ENCODE results near the gene LCN12.

Gene LCN12

DNA sequence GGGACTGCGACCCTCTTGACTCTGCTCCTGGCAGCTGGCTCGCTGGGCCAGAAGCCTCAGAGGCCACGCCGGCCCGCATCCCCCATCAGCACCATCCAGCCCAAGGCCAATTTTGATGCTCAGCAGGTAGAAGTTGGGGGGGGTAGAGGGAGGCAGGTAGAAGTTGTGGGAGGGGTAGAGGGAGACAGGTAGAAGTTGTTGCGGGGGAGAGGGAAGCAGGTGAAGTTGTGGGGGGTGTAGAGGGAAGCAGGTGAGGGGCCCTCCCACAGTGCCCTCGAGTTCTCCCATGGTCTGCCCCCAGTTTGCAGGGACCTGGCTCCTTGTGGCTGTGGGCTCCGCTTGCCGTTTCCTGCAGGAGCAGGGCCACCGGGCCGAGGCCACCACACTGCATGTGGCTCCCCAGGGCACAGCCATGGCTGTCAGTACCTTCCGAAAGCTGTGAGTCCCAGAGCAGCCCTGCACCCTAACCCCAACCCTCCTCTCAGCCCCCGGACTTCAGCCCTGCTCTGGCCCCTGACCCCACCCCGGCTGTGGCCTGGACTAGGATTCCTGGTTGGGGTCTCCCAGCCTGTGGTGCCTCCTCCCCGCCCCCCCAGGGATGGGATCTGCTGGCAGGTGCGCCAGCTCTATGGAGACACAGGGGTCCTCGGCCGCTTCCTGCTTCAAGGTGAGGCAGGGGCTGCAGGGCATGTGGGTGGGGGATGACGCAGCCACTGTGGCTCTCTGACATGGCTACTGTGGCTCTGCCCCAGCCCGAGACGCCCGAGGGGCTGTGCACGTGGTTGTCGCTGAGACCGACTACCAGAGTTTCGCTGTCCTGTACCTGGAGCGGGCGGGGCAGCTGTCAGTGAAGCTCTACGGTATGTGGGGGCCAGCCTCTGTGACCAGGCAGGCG lies 6.5 kb upstream of the LCN12 start:
- no peak for DNase-seq (ENCODE audit: low read depth)

DNA sequence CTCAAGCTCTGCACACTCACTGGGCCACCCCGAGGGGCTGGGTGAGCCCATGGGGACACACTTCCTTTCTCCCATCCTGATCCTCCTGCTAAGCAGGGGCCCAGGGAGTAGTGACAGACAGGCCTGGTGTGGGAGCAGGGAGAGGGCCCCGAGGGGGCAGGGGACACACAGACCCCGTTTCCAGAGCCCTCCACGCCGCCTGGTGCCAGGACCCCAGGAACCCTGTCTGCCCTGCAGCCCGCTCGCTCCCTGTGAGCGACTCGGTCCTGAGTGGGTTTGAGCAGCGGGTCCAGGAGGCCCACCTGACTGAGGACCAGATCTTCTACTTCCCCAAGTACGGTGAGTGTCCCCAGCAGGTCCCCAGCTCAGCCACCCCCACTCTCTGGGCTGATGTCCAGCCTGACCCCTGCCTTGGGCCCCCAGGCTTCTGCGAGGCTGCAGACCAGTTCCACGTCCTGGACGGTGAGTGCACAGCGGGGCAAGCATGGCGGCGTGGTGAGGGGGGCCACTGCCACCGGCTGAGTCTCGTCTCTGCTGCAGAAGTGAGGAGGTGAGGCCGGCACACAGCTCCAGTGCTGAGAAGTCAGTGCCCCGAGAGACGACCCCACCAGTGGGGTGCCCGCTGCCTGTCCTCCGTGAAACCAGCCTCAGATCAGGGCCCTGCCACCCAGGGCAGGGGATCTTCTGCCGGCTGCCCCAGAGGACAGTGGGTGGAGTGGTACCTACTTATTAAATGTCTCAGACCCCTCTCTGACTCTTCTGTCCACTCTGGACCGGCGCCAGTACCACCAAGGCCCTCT lies 5.6 kb upstream of the LCN12 start:
- no peak for DNase-seq (ENCODE audit: low read depth)

DNA sequence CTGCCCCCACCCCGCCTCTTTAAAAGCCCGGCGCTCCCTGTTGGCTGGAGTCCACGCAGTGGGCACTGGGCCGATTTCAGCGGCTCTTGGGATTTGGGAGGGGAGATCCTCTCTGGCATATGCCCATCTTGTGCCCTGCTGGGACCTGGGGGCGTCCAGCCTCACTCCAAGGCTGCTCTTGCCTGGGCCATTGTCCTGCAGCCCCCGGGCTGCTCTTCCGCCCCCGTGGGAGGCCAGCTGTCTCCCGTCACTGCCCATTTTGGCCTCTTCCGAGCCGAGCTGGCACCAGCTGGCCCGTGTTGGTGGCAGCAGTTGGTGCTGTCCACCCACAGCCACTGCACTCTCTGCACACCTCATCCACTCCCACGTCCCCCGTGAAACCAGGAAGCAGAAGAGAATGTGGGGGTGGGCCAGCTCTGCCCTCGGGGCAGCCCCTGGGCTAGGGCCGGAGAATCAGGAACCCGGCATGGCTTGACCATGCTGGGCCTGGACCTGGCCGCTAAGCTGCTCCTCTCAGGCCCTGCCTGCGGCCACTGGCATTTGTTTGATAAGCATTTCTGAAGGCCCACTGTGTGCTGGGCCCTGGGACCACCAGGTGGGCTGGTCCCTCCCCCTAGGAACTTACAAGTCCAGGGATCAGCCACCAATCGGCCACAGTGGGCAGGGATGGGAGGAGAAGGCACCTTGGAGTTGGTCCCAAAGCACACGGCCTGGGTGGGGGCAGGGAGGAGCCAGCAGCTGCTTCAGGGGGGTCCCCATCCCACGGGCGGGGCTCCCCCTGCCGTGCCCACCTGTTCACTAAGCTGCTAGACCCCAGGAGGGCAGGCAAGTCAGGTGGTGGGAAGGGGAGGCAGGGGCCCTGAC lies 4.8 kb upstream of the LCN12 start:
- DNase-seq (ENCODE audit: low read depth), result no peak

DNA sequence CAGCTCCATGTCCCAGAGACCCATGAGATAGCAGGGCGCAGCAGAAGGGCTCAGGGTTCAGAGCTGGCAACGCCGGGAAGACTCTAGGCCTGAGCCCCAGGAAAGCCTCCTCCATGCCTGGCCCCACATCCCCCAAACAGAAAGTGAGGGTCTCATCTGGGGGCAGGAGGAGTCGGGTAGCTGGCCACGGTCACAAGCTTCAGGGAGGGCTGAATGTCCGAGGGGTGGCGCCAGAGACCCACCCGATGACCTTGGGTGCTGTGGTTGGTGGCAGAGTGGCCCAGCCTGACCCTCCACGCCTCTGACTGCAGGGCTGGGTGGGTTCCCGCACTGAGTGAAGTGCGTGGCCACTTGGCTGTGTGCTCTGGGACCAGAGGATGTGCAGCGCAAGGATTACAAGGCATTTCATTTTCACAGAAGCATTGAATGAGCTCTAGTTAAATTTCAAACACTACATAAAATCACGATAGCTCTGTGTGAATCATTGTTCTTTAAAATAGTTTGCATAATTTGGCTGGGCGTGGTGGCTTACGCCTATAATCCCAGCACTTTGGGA lies 4.0 kb upstream of the LCN12 start:
- peak; percentile 20 for DNase-seq (ENCODE audit: low read depth)

DNA sequence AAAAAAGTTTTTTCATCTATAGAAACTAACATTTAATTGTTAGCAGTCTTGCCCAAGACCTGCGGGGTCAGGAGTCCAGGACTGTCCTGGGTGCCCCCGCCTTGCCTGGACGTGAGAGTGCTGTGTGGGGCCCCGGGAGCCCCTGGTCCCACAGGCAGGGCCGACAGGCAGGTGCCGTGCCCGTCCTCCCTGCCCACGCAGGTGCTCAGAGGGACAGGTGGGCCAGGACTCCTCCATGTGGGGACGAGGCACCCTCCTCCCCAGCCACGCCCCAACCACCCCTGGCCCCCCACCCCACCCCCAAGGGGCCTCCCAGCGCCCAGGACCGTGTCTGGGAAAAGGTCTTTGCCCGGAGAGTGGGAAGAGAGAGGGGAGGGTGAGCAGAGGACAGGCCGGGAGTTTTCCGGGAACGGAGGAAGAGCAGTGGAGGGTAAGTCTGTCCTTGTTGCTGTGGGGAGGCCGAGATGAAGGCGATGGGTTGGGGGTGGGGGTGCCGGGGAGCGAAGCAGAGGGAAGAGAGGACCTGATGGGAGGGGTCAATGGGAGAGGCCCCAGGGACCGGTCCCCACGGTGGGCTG lies 2.7 kb upstream of the LCN12 start:
- no peak for DNase-seq (ENCODE audit: low read depth)

DNA sequence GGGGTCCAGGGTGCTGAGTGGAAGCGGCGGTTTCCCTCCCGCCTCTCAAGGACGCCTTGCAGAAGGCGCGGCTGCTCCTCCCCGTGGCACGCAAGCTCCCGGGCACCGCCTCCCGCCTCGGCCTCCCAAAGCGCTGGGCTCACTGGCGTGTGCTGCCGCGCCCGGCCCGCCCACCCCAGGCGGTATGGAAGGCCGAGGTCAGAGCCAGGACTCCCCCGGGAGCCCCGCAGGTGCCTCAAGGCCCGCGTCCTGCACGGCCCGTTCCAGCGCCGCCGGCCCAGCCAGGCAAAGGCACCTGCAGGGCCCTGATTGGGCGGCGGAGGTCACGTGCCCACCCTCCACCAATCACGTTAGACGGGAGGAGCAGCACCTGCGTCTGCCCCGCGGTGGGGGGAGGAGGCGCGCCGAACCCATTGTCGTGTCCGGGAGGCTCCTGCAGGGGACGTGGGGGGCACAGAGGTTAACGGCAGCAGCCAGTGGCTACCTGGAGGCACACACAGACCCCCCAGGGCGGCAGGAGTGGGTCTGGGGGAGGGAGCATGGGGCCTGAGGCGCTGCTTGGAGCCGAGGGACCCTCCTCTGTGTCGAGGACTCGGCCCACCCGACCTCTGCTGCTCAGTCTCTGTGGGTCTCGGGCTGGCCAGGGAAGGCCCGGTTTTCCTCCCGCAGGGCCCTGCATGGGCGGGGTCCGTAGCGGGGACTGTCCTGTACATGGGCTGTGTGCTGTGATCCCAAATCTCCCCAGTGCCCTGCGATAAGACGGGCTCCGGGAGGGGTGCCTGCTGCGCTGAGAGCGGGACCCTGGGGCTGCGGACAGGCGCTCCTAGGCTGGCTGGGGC lies 2.0 kb upstream of the LCN12 start:
- peak; percentile 55 for DNase-seq (ENCODE audit: low read depth)

DNA sequence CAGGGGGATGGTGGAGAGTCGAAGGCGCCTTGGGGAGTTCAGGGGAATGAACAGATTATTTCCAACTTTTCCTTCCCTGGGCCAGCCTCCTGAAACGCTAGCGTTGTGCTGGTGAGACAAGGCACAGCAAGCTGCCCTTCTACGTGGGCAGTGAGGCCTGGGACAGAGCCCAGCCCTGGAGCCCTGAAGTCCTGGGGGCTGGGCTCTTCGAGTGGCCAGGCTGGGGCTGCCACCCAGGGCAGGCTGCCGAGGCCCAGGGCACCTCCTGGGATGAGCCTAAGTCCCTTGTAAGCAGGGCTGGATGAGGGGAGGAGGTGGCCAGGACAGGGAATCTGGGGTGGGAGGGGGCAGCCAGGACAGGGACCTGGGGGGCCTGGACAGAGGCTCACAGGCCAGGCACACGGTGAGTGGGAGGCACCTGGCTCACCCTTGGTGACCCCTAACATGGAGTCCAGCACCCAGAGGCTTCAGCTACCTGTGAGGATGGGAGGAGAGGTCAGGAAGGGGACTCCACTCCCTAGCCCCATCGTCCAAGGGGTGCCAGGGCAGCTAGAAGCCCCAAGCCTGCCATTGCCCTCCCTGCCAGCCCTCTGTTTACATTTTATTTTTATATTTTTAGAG lies 1.3 kb upstream of the LCN12 start:
- no peak for DNase-seq (ENCODE audit: low read depth)

DNA sequence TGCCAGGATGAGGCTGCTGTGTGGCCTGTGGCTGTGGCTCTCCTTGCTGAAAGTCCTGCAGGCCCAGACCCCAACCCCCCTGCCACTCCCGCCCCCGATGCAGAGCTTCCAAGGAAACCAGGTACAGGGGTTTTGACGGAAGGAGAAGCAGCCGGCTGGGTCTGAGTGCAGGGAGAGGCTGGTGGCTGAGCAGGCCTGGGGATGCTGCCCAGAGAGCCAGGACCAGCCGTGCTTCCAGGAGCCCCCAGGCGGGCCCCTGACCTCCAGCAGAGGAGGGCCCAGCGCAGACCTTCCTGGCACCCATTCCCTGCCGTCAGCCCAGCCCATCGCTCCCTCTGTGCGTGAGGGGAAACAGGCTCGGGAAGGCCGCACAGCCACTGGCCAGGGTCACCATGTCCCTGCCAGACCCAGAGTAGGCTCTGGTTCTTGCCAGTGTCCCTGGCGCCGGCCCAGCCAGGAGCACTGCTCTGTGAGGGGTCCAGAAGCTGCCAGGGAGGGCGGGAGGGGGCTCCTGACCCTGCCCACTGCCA lies 313 bp downstream of the LCN12 start:
- no peak for DNase-seq (ENCODE audit: low read depth)

DNA sequence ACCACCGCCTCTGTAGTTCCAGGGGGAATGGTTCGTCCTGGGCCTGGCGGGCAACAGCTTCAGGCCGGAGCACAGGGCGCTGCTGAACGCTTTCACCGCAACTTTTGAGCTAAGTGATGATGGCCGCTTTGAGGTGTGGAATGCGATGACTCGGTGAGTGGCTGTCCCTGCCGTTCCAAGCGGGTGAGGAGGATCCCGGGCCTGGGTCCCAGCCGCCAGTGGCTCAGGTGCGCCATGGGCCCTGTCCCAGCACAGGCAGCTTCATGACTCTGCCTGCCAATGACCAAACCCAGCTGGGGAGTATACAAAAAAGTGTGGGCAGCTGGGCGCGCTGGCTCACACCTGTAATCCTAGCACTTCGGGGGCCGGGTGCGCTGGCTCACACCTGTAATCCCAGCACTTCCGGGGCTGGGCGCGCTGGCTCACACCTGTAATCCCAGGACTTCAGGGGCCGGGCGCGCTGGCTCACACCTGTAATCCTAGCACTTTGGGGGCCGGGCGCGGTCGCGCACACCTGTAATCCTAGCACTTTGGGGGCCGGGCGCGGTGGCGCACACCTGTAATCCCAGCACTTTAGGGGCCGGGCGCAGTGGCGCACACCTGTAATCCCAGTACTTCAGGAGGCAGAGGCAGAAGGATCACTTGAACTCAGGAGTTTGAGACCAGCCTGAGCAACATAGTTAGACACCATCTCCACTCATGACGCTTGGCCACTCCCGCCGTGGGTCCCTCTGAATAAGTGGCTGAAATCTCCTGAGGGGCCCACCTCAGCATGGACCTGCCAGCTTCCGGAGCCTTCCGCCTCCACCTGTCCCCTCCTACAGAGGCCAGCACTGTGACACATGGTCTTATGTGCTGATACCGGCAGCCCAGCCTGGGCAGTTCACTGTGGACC lies 1.1 kb downstream of the LCN12 start:
- no peak for DNase-seq (ENCODE audit: low read depth)

DNA sequence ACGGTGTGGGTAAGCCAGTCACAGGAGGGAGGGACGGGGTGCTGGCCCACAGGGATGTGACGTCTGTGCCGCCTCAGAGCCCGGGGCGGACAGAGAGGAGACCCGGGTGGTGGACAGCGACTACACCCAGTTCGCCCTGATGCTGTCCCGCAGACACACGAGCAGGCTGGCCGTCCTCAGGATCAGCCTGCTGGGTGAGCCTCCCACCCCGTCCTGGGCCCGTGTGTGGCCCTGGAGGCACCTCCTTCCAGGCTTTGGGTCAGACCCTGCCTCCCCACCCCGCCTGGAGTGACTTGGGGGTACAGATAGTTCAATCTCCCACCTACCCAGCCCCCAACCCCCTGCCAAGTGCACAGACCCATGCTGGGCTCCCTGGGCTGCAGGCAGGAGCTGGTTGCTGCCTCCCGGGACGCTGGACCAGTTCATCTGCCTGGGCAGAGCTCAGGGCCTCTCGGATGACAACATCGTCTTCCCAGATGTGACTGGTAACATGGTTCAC lies 1.7 kb downstream of the LCN12 start:
- no peak for DNase-seq (ENCODE audit: low read depth)

DNA sequence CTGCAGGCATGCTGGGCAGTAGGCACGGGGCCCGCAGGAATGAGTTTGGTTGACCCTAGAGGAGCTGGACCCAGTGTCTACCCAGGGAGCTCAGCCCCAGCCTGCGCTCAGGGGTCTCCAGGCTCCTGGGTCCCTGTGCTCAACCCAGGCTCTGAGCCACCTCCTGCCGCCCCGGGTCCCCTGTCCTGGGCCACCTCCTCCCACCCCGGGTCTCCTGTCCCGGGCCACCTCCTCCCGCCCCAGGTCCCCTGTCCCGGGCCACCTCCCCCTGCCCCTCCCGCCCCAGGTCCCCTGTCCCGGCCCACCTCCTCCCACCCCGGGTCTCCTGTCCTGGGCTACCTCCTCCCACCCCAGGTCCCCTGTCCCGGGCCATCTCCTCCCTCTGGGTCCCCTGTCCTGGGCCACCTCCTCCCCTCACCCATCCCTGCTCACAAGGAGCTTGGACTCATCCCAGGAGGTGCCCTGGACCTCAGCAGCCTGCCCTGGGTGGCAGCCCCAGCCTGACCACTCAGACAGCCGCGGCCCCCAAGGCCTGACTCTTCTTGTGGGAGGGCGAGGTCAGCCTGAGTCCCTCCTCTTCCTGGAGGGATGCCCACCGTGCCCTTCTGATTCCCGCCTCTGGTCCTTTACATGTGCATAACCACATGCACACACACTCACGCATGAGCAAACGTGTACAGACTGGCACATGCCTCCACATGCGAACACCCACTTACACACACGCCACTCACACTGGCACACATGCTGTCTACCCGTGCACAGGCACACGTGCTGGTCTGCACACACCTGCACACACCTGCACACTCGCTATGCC lies 2.4 kb downstream of the LCN12 start:
- no peak for DNase-seq (ENCODE audit: low read depth)

DNA sequence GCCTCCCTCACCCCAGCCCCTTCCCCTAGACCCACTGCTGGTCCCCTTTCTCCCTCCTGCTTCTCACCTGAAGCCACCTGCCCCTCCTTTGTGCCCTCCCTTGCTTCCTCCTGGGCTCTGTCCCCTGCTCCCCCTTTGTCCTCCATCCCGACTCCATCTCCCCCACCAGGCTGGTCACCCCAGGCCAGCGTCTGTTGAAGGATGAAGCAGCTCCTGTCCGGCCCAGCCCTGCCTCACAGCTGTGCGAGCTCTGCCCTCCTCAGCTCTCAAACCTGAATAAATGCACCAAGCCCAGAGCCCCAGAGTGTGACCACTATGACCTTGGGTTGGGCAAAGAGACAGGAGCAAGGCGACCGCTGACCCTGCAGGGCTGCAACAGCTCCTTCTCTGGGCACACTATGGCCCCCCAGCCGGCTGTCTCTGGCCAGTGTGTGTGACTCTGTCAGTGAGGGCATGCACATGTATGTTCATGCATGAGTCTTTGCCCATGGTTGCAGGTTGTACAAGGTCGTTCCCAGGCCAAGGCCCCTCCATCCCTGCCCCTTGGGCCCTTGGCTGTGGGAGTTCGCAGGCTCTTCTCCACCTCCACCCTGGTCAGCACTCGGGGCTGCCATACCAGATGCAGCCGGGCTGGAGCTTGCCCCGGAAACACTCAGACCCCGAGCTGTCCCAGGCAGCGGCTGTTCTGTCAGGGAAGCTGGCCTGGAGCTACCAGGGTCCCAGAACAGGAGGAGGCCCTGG lies 3.3 kb downstream of the LCN12 start:
- no peak for DNase-seq (ENCODE audit: low read depth)

DNA sequence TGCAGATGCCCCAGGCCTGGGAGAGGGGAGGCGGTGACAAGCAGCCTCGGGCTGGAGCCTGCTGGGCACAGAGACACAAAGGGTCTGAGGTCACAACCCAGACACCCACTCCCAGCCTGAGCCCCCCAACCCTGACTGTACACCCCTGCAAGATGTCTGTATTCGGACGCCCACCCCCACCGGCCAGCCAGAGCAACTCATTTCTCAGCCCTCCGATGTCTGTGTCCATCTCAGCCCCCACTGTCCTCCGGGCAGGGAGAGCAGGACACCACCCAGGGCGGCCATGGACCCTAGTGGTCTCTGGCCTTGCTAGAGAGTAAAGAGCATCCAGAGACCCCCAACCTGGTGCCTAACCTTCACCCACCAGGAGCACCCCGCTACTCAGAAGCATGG lies 3.9 kb downstream of the LCN12 start:
- DNase-seq (ENCODE audit: low read depth), result no peak

DNA sequence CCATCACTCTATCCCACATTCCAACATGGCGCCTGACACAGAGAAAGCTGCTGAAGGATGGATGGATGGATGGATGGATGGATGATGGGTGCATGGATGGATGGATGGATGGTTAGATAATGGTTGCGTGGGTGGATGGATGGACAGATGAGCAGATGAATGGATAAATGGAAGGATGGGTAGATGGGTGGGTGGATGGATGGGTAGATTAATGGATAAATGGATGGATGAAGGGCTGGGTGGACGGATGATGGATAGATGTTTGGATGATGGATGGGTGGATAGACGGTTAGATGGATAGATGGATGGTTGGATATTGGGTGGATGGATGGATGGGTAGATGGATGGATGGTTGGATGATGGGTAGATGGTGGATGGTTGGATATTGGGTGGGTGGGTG lies 4.5 kb downstream of the LCN12 start:
- DNase-seq (ENCODE audit: low read depth), result no peak

DNA sequence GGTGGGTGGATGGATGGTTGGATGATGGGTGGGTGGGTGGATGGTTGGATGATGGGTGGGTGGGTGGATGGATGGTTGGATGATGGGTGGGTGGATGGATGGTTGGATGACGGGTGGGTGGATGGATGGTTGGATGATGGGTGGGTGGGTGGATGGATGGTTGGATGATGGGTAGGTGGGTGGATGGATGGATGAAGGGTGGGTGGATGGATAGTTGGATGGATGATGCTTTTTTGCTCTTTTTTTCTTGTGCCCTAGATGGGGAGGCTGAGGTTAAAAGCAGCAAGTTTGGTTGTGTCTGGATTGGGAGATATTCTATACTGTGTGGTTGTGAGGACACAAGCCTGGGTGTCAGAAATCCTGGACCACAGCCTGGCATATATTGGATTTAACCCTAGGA lies 5.4 kb downstream of the LCN12 start:
- no peak for DNase-seq (ENCODE audit: low read depth)

DNA sequence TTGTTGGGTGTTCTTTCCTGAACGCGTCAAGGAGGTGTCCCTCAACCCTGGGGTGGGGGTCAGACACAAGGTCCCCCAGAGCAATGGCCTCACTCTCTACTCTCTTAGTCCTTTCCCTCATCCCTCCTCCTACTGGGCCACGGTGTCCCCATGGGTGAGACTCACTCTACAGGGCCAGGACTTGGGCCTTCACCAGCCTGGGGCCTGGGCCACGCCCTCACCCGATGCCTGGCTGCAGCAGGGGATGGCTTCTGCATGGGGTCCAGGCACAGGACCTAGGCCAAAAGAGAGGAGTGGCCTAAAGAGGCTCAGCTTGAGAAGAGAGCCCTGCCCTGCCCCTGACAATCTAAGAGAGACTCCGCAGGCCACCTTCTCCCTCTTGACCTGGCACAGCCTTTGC lies 5.8 kb downstream of the LCN12 start:
- no peak for DNase-seq (ENCODE audit: low read depth)

DNA sequence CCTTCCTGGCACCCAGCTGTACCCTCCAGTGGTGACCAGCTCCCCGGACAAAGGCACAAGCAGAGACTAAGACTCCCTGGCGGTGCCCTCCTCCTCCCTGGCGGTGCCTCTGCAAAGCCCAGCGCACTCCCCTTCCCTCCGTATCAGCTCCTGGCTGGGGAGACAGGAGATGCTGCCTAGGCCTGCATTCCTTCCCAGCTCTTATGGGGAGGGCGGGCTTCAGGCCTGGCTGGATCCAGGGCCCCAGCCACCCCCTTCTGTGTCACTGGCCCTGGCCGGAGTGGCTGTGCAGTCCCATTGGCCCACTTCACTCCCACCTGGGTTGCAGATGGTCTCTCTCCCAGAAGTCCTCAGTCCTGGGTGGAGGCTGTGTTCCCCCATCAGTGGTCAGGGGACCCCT lies 6.4 kb downstream of the LCN12 start:
- no peak for DNase-seq (ENCODE audit: low read depth)

All from GM04504 (cell line).